GM18519 (cell line): ENCODE results near the gene PTGES3L.
"Not testable (repeated sequence)": the region's sequence is repeated elsewhere in the genome, so short reads cannot be mapped to it uniquely, and the experiment has no call there.

Source experiments
- ATAC-seq: cut with Tn5 transposase; IDR thresholded peaks from one replicate; pipeline ENCODE4 v1.9.1; 2021; ENCODE audit warnings: mild to moderate bottlenecking, moderate library complexity; ENCODE audit not compliant: unreplicated experiment, low FRiP score

The PTGES3L gene

GRCh38 chr17:43014649-43015542 lies 35.0 kb upstream of the PTGES3L start:
- no peak for ATAC-seq

GRCh38 chr17:43014020-43014648 lies 34.3 kb upstream of the PTGES3L start:
- ATAC-seq: no peak

GRCh38 chr17:43013296-43013695 lies 33.4 kb upstream of the PTGES3L start:
- no peak for ATAC-seq

- ATAC-seq: no peak
Observed at GRCh38 chr17:43011728-43012472, 32.0 kb upstream of the PTGES3L start.

- no peak for ATAC-seq
Observed at GRCh38 chr17:43010667-43011308, 30.9 kb upstream of the PTGES3L start.

GRCh38 chr17:43006639-43007551 lies 27.0 kb upstream of the PTGES3L start, which contains the start of gene IFI35:
Gene IFI35 (plus strand): TSS chr17:43006784. CDS start chr17:43006948, 164 bp downstream.
- no peak for ATAC-seq

- ATAC-seq: no peak
Observed at GRCh38 chr17:43003542-43004172, 23.8 kb upstream of the PTGES3L start.

- not testable (repeated sequence) for ATAC-seq
Observed at GRCh38 chr17:43000894-43001293, 21.0 kb upstream of the PTGES3L start.

GRCh38 chr17:42999003-42999525 lies 19.2 kb upstream of the PTGES3L start:
- ATAC-seq: no peak

- ATAC-seq: peak; percentile 69
Observed at GRCh38 chr17:42997984-42998938, 18.4 kb upstream of the PTGES3L start, which contains the start of gene RPL27. Gene RPL27 (plus strand): TSS chr17:42998419. CDS start chr17:42998751, 332 bp downstream.

GRCh38 chr17:42997390-42997983 lies 17.6 kb upstream of the PTGES3L start:
- ATAC-seq: no peak

GRCh38 chr17:42993913-42994312 lies 14.0 kb upstream of the PTGES3L start:
- not testable (repeated sequence) for ATAC-seq

GRCh38 chr17:42992872-42993271 lies 13.0 kb upstream of the PTGES3L start:
- ATAC-seq: no peak

GRCh38 chr17:42991471-42991870 lies 11.6 kb upstream of the PTGES3L start:
- ATAC-seq: no peak

- no peak for ATAC-seq
Observed at GRCh38 chr17:42989726-42990652, 10.1 kb upstream of the PTGES3L start.

- no peak for ATAC-seq
Observed at GRCh38 chr17:42989141-42989540, 9.3 kb upstream of the PTGES3L start.
